ENCODE data around the gene HCN2. TPM values are rescaled to one million over a fixed set of nuclear protein-coding genes. Genes with fewer than 3 reads are reported as not detected.

Gene HCN2
- total and polyA plus RNA-seq, 2 of the 13 experiments (the other 11 are each of a cell fraction or from before 2014, with no cell fraction given): 0.01 TPM; not detected in 1

GRCh38 chr19:664913-665443, 75.3 kb downstream of the HCN2 start:
- intact Hi-C loops (cut with micrococcal nuclease; ENCODE audit: unreplicated experiment): loop anchor here (10.0 kb wide), 2 partner anchors 80 to 260 kb away; partner anchors contain the start of genes ARID3A and HCN2
- ChIA-PET CTCF (ENCODE audit: low intra/inter-chr PET ratio, low total read pairs) (interaction anchor here (1.0 to 1.7 kb wide), 6 partner anchors 15 to 81 kb away, joined by 3 to 25 read pairs (median 4); partner anchors contain the start of gene PALM), POLR2A (interaction anchor here (0.7 kb wide), 1 partner anchor 11 kb away, joined by 7 read pairs; no protein-coding TSS in a partner anchor)
- Histone ChIP-seq H3K4me2 (ENCODE audit: low read depth, low read length) (peak overlapping the region; percentile 76), H3K36me3 (replicated peaks in 1 of 2; ENCODE audit: control insufficient read depth in 1 of 2, insufficient read depth in 2 of 2, low read length in 2 of 2) (no peaks in the 10 kb centered on the region), H3K9me3 (ENCODE audit: low read length) (no peaks in the 10 kb centered on the region; the same call in 1 of the 2 replicates), H4K20me1 (ENCODE audit: insufficient read depth, low read length) (peaks cover 15% of the 10 kb centered on the region), H3K79me2 (ENCODE audit: insufficient read depth, low read length) (peaks cover 29% of the 10 kb centered on the region), H3K4me3 (replicated peaks in 1 of 3; ENCODE audit: insufficient read depth in 1 of 3, low read depth in 2 of 3, low read length in 3 of 3) (peak overlapping the region in 1 of 3 experiments; percentile 51; a peak in 1 of 6 replicates), H3K4me1 (ENCODE audit: insufficient read depth, low read length) (peaks cover 53% of the 10 kb centered on the region), H3K9ac (ENCODE audit: insufficient read depth, low read depth, low read length) (no peak overlapping the region), H3K27me3 (ENCODE audit: control insufficient read depth in 1 of 2, insufficient read depth in 2 of 2, low read length in 2 of 2) (no peaks in the 10 kb centered on the region; a peak in 1 of 5 replicates), H2AFZ (ENCODE audit: low read length) (peak overlapping the region; percentile 20), H3K27ac (ENCODE audit: extremely low read length, insufficient read depth, low read length) (no peak overlapping the region)
- FAIRE-seq: peak; percentile 42
- in situ Hi-C loops (cut with HindIII; ENCODE audit: extremely low pct_ligation_motif_present, low pct_unique_long_range_greater_than_20kb): loop anchor here (5.0 kb wide), 1 partner anchor 67 kb away; no protein-coding TSS in a partner anchor
- peak; percentile 6 for ATAC-seq
- no TSS peak for BruUV-seq (replicated peaks)
- peak; percentile 74 for DNase-seq (ENCODE audit: low spot score)
- 10% methylated on average over 8 of the region's 24 CpGs for WGBS (ENCODE audit: low lambda C conversion rate)
- TF ChIP-seq KLF6 (CRISPR knock-in tag; IDR thresholded peaks at IDR 0.05) (no peak), SALL1 (CRISPR knock-in tag; IDR thresholded peaks at IDR 0.05) (peak; percentile 90), ZBTB25 (CRISPR knock-in tag; IDR thresholded peaks at IDR 0.05) (peak; percentile 50; the same call in 1 of the 2 replicates), ZNF670 (CRISPR knock-in tag; IDR thresholded peaks at IDR 0.05; ENCODE audit: borderline replicate concordance) (peak; percentile 72; the same call in 1 of the 2 replicates), TFDP1 (CRISPR knock-in tag; IDR thresholded peaks at IDR 0.05; ENCODE audit: borderline replicate concordance) (peak; percentile 78; the same call in 1 of the 2 replicates), MXD4 (CRISPR knock-in tag; IDR thresholded peaks at IDR 0.05) (0 out of 2 replicates have a peak, but pooled peaks have one; percentile 63), ZNF274 (CRISPR knock-in tag; IDR thresholded peaks at IDR 0.05) (peak; percentile 47; the same call in 1 of the 2 replicates), ZNF224 (CRISPR knock-in tag; IDR thresholded peaks at IDR 0.05) (peak; percentile 36; the same call in 1 of the 2 replicates), NR2F2 (IDR thresholded peaks at IDR 0.05; ENCODE audit: borderline replicate concordance, low read depth) (no peak), LCORL (IDR thresholded peaks at IDR 0.05) (no peak), LCORL (CRISPR knock-in tag; IDR thresholded peaks at IDR 0.05) (peak; percentile 93), ZMAT3 (CRISPR knock-in tag; conservative IDR thresholded peaks at IDR 0.05) (no peak), ZNF496 (CRISPR knock-in tag; IDR thresholded peaks at IDR 0.05; ENCODE audit: insufficient replicate concordance) (no peak), ZNF562 (CRISPR knock-in tag; IDR thresholded peaks at IDR 0.05; ENCODE audit: borderline replicate concordance) (no peak), ZNF234 (CRISPR knock-in tag; conservative IDR thresholded peaks at IDR 0.05) (no peak), ZNF552 (CRISPR knock-in tag; IDR thresholded peaks at IDR 0.05; ENCODE audit: borderline replicate concordance) (0 out of 2 replicates have a peak, but pooled peaks have one; percentile 38), NFKB2 (CRISPR knock-in tag; IDR thresholded peaks at IDR 0.05; ENCODE audit: borderline replicate concordance) (peak; percentile 86), UBTF (CRISPR knock-in tag; IDR thresholded peaks at IDR 0.05) (peak; percentile 23)

All from HepG2 (cell line).